Nephron progenitor cell (in vitro differentiated cells): ENCODE data around the gene OBP2A.

Source experiments
- DNase-seq: peaks from one replicate; pipeline ENCODE4 v3.0.0; 2021
- H3K27ac Mint-ChIP-seq: 2 replicates; pipeline ENCODE4 v1.8.0; 2021; ENCODE audit warnings: mild to moderate bottlenecking, moderate library complexity, mixed read lengths
- H3K27me3 Mint-ChIP-seq: 2 replicates; pipeline ENCODE4 v1.8.0; 2021; ENCODE audit warnings: mild to moderate bottlenecking, low read depth, mixed read lengths; ENCODE audit not compliant: poor library complexity
- H3K36me3 Mint-ChIP-seq: 2 replicates; pipeline ENCODE4 v1.8.0; 2021; ENCODE audit warnings: low read depth, mixed read lengths
- H3K4me1 Mint-ChIP-seq: 2 replicates; pipeline ENCODE4 v1.8.0; 2021; ENCODE audit warnings: mixed read lengths
- H3K4me3 Mint-ChIP-seq: 2 replicates; pipeline ENCODE4 v1.8.0; 2021; ENCODE audit warnings: mild to moderate bottlenecking, moderate library complexity, mixed read lengths
- H3K9me3 Mint-ChIP-seq: 2 replicates; pipeline ENCODE4 v1.8.0; 2021; ENCODE audit warnings: mild to moderate bottlenecking, moderate library complexity, mixed read lengths
- CTCF ChIP-seq: fragments of 200-600 bp; sonication (generic); IDR thresholded peaks from 2 replicates; pipeline ENCODE4 v1.5.0; 2021; ENCODE audit warnings: antibody characterized with exemption

OBP2A gene

GRCh38 chr9:135592331-135592590, 46.3 kb downstream of the OBP2A start:
- Mint-ChIP-seq H3K27me3 (peaks cover 27% of the 10 kb centered on the region), H3K4me3 (no peak overlapping the region), H3K27ac (no peak overlapping the region), H3K4me1 (no peaks in the 10 kb centered on the region), H3K9me3 (peaks cover 32% of the 10 kb centered on the region), H3K36me3 (no peaks in the 10 kb centered on the region)
- no peak for DNase-seq
- no peak for TF ChIP-seq CTCF

- Mint-ChIP-seq H3K4me3 (no peak overlapping the region), H3K4me1 (no peaks in the 10 kb centered on the region), H3K36me3 (no peaks in the 10 kb centered on the region), H3K9me3 (peaks cover 32% of the 10 kb centered on the region), H3K27ac (no peak overlapping the region), H3K27me3 (peaks cover 28% of the 10 kb centered on the region)
- TF ChIP-seq CTCF: no peak
- no peak for DNase-seq
Measured at GRCh38 chr9:135592625-135593024, 46.7 kb downstream of the OBP2A start.

GRCh38 chr9:135596211-135596610, 50.3 kb downstream of the OBP2A start:
- no peak for DNase-seq
- no peak overlapping the region for H3K27ac Mint-ChIP-seq
- H3K9me3 Mint-ChIP-seq: peaks cover 40% of the 10 kb centered on the region
- H3K36me3 Mint-ChIP-seq: no peaks in the 10 kb centered on the region
- no peak for TF ChIP-seq CTCF
- H3K27me3 Mint-ChIP-seq: peaks cover 41% of the 10 kb centered on the region
- no peaks in the 10 kb centered on the region for H3K4me1 Mint-ChIP-seq
- H3K4me3 Mint-ChIP-seq: no peak overlapping the region
